ENCODE data around the gene ARHGAP5.
A peak's percentile ranks its signal among the peaks of the same experiment; 100 is the strongest.

ARHGAP5 gene

GRCh38 chr14:32076278-32077080 is 625 bp upstream of the ARHGAP5 start:
- peak; percentile 49 for DNase-seq (ENCODE audit: low read depth, low spot score)

GRCh38 chr14:32078023-32078857 is 1.1 kb downstream of the ARHGAP5 start:
- no peak for DNase-seq (ENCODE audit: low read depth, low spot score)

- DNase-seq (ENCODE audit: low read depth, low spot score): no peak
These were observed 1.7 kb downstream of the ARHGAP5 start for GRCh38 chr14:32078858-32079216.

GRCh38 chr14:32079264-32079663 is 2.2 kb downstream of the ARHGAP5 start:
- no peak for DNase-seq (ENCODE audit: low read depth, low spot score)

- DNase-seq (ENCODE audit: low read depth, low spot score): no peak
These were observed 3.0 kb downstream of the ARHGAP5 start for GRCh38 chr14:32080001-32080510.

- DNase-seq (ENCODE audit: low read depth, low spot score): no peak
These were observed 4.8 kb downstream of the ARHGAP5 start for GRCh38 chr14:32081901-32082300.

GRCh38 chr14:32083315-32083624 is 6.2 kb downstream of the ARHGAP5 start:
- no peak for DNase-seq (ENCODE audit: low read depth, low spot score)

GRCh38 chr14:32083789-32084188 is 6.7 kb downstream of the ARHGAP5 start:
- no peak for DNase-seq (ENCODE audit: low read depth, low spot score)

- DNase-seq (ENCODE audit: low read depth, low spot score): no peak
These were observed 8.2 kb downstream of the ARHGAP5 start for GRCh38 chr14:32085182-32085844.

GRCh38 chr14:32085845-32086383 is 8.8 kb downstream of the ARHGAP5 start:
- no peak for DNase-seq (ENCODE audit: low read depth, low spot score)

- no peak for DNase-seq (ENCODE audit: low read depth, low spot score)
These were observed 10.2 kb downstream of the ARHGAP5 start for GRCh38 chr14:32087173-32087861.

- DNase-seq (ENCODE audit: low read depth, low spot score): no peak
These were observed 10.8 kb downstream of the ARHGAP5 start for GRCh38 chr14:32087907-32088306.

- no peak for DNase-seq (ENCODE audit: low read depth, low spot score)
These were observed 13.6 kb downstream of the ARHGAP5 start for GRCh38 chr14:32090686-32091085.

GRCh38 chr14:32099473-32099872 is 22.4 kb downstream of the ARHGAP5 start:
- DNase-seq (ENCODE audit: low read depth, low spot score): no peak

- DNase-seq (ENCODE audit: low read depth, low spot score): no peak
These were observed 23.1 kb downstream of the ARHGAP5 start for GRCh38 chr14:32100175-32100574.

GRCh38 chr14:32102152-32102787 is 25.2 kb downstream of the ARHGAP5 start:
- no peak for DNase-seq (ENCODE audit: low read depth, low spot score)

GRCh38 chr14:32102968-32103367 is 25.9 kb downstream of the ARHGAP5 start:
- DNase-seq (ENCODE audit: low read depth, low spot score): no peak

- DNase-seq (ENCODE audit: low read depth, low spot score): no peak
These were observed 27.2 kb downstream of the ARHGAP5 start for GRCh38 chr14:32104308-32104707.

GRCh38 chr14:32104803-32105202 is 27.7 kb downstream of the ARHGAP5 start:
- DNase-seq (ENCODE audit: low read depth, low spot score): no peak

- DNase-seq (ENCODE audit: low read depth, low spot score): no peak
These were observed 32.8 kb downstream of the ARHGAP5 start for GRCh38 chr14:32109676-32110547.
